Renal pelvis (tissue), 4 donors: ENCODE results near the gene SIX5. TPM values are rescaled to one million over a fixed set of nuclear protein-coding genes. Genes with fewer than 3 reads are reported as not detected.

Experiments
- DNase-seq: peaks from one replicate; pipeline ENCODE4 v3.0.0-alpha.2; 2013
- polyA plus RNA-seq, 3 donors: library from polyadenylated mRNA; unstranded; fragments of 120-200 nt; gene quantifications; one replicate each; pipeline ENCODE4 v1.2.1, GENCODE V29; 2013; ENCODE audit not compliant: insufficient read length in 3 of 3

The SIX5 gene
- polyA plus RNA-seq, 3 donors, result 22.7 to 33.5 (median 31.4) TPM

GRCh38 chr19:45779231-45780145, 10.4 kb upstream of the SIX5 start:
- peak; percentile 70 for DNase-seq

- DNase-seq, result no peak
Observed at GRCh38 chr19:45778010-45778661, 9.1 kb upstream of the SIX5 start.

DNA sequence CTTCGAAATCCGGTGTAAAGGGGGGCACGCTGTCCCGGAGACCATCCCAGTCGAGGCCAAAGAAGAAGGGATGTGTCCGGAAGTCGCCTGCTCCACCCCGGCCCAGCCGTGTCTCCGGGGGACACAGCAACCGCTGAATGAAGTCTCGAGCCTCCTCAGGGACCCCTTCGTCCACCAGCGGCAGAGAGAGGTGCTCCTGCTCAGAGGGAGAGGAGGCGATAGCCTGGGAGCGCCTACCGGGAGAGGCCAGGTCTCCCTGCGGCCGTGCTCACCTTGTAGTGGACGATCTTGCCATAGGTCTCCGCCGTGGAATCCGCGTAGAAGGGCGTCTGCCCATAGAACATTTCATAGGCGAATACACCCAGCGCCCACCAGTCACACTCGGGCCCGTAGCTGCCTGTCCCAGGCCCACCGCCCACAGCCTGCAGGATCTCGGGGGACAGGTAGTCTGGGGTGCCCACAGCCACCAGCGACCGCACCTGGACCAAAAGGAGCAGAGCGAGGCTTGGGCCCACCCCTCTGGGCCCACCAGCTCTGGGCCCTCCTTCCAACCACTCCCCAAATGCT, 8.4 kb upstream of the SIX5 start:
- DNase-seq, result no peak

- DNase-seq, result no peak
Observed at GRCh38 chr19:45774765-45775164, 5.7 kb upstream of the SIX5 start.

DNA sequence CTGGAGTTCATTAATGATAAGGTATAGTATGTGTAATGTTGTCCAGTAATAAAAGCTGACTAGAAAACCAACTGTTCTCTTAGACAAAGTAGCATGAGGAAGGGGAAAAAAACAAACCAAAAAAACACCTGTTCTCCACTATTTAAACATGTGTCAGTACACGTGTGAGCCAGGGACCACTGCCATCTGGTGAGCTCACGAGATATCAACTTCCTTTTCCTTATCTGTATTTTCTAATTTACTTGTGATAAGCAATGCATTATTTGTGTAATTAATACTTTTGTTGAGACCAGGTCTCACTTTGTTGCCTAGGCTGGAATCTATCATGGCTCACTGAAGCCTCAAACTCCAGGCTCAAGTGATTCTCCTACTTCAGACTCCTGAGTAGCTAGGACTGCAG, 4.3 kb upstream of the SIX5 start:
- DNase-seq, result no peak

DNA sequence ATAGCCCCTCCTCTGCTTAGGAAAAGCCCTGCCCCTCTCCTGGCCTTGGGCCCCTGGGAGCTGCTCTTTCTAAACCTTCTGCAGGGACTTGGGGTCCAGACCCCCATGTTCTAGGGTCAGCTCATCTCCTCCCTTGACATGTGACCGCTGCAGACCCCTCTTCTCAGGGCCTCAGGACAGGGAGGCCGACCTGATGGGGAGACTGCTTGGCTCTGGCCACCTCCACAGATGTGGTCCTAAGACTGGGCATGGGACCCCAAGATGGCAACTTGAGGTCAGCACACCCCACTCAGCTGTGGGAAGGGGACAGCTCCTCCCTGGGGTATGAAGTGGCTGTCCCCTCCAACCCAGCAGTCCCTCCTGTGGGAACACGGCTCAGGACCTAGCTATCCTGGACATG, 3.9 kb upstream of the SIX5 start:
- no peak for DNase-seq

DNA sequence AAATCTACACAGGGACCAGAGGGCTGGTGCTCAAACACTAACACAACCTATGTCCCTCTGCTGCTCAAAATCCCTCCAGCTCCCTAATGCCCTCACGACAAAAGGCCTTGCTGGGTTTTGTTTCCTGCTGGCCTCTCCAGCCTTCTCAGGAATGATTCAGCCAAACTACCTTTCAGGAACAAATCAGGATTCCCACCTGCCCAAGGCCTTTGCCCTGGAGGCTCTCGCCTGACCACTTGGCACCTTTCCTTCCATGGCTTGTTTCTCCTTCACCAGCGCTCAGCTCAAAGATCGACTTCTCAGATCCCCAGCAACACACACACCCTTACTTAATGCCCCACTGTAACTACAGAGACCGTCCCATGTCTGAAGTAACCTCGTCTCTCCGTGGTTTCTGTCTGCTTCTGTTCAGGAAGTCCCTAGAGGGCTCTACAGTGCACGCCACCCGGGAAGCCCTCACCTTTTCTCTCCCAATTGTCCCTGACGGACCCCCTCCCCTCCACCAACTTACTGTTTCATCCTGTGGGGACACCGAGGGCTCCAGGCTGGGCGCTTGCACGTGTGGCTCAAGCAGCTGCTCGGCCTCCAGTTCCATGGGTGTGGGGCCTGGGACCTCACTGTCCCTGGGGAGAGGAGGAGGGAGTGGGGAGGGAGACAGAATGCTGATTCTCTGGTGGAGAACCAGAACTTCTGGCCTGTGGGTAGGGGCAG, 3.2 kb upstream of the SIX5 start:
- no peak for DNase-seq

DNA sequence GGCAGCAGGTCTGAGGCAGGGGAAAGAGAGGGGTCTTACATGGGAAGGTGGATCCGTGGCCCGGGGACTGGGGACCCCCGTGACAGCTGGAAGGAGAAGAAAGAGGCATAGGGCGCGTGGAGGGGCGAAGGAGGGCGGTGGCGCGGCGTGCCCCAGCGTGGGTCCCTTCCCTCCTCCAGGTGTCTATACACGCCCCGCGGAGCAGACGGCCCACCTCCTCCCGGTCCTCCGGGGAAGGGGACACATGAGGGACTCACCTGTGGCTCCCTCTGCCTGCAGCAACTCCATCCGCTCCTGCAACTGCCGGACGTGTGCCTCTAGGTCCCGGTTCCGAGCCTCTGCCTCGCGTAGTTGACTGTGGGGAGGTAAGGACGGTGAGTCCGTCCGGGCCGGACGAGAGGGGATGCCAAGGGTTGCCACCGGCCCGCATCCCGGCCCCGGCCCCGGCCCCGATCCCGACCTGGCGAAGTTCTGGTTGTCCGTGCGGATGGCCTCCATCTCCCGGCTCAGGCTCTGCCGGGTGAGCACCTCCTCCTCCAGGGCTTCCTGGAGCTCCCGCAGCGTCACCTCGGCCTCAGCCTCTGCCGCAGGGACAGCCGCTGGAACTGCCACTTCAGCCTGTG, 2.4 kb upstream of the SIX5 start:
- no peak for DNase-seq

DNA sequence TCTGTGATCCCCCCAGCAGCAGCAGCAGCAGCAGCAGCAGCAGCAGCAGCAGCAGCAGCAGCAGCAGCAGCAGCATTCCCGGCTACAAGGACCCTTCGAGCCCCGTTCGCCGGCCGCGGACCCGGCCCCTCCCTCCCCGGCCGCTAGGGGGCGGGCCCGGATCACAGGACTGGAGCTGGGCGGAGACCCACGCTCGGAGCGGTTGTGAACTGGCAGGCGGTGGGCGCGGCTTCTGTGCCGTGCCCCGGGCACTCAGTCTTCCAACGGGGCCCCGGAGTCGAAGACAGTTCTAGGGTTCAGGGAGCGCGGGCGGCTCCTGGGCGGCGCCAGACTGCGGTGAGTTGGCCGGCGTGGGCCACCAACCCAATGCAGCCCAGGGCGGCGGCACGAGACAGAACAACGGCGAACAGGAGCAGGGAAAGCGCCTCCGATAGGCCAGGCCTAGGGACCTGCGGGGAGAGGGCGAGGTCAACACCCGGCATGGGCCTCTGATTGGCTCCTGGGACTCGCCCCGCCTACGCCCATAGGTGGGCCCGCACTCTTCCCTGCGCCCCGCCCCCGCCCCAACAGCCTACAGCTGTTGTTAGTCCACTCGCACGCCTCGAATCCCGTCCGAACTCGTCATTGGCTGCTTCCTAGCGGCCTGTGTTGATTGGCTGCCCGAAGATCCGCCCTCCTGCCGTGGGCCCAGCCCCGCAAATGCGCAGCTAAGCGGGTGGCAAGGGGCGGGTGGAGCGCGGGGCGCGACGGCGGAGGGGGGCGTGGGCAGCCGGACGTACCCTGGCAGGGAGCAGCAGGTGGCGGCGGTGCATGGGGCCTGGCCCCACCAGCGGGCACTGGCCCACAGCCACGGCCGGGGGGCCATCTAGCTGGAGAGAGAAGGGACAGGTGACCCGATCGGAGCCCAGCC, 1.4 kb upstream of the SIX5 start:
- DNase-seq, result peak; percentile 98

DNA sequence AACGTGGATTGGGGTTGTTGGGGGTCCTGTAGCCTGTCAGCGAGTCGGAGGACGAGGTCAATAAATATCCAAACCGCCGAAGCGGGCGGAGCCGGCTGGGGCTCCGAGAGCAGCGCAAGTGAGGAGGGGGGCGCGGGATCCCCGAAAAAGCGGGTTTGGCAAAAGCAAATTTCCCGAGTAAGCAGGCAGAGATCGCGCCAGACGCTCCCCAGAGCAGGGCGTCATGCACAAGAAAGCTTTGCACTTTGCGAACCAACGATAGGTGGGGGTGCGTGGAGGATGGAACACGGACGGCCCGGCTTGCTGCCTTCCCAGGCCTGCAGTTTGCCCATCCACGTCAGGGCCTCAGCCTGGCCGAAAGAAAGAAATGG, 754 bp upstream of the SIX5 start:
- no peak for DNase-seq

- DNase-seq, result no peak
Observed at GRCh38 chr19:45768655-45768983, 433 bp downstream of the SIX5 start.

- peak; percentile 65 for DNase-seq
Observed at GRCh38 chr19:45767881-45768654, 984 bp downstream of the SIX5 start.

DNA sequence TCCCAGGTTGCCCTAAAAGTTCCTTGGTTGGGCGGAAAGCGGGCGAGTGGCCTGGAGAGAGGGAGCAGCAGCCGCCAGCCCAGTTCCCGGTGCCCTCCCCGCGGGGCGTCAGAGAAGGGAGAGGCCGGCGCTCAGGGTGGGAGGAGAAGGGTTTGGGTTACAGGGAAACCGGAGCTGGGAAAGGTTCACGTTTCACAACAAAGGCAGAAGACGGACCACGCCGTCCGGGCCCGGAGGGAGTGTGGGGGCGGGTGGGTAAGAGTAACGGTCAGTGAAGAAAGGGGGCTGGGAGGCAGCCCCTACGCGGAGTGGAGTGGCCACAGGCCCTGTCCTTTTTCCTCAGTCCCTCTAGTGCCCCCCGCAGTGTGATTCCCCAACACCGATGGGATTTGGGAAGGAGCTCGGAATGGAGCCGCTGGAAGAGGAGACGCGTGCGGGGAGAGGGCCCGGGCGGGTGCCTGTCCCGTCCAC, 1.6 kb downstream of the SIX5 start:
- DNase-seq, result peak; percentile 93

GRCh38 chr19:45766869-45767346, 2.1 kb downstream of the SIX5 start:
- no peak for DNase-seq

DNA sequence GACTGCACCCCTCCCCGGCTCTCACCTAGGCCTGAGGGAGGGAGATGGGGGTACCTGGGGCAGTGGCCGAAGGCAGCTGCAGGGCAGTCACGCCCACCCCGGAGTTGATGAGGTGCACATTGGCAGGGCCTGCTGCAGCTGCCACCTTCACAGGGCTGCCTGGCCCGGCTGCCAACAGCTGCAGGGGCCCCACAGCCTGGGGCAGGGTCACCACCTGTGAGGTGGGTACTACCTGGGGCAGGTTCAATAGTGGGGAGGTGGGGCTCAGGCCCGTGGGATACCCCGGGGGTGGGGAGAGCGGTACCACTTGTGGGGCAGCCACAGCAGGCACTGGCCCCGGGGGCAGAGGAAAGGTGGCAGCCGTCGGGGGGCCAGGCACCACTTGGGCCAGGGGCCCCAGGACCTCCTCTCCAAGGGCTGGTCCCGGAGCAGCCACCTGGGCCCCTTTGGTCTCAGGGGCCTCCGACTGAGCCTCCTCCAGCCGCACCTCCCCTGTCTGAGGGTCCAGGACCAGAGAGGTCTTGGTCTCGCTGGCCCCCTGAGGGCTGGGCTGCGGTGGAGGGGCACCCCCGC, 2.7 kb downstream of the SIX5 start:
- DNase-seq, result no peak

DNA sequence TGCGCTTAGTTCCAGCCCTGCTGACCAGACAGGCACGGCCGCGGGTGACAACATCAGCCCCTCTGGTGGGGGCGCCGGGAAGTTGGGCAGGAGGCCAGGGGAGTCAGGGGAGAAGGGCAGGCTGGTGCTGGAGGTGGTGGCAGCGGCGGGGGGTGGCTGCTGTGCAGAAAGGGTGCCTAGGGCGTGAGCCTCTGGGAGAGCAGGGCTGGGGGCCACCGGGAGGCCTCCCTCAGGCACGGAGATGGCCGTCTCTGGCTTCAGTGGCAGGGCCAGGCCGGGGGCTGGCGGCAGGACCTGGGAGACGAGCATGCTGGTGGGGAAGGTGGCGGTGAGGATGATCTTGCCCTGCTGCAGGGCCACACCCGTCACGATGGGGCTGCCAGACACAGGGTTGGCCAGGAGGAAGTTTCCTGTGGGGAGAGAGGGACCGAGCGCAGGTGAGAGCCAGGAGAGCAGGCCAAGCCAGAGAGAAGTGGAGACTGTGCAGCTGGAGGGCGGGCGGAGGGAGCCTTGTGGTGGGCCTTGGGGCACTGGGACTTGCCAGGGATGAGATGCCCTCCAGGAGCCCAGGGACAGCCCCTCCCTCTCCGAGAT, 3.3 kb downstream of the SIX5 start:
- DNase-seq, result no peak

GRCh38 chr19:45764945-45765701, 3.9 kb downstream of the SIX5 start:
- DNase-seq, result no peak

DNA sequence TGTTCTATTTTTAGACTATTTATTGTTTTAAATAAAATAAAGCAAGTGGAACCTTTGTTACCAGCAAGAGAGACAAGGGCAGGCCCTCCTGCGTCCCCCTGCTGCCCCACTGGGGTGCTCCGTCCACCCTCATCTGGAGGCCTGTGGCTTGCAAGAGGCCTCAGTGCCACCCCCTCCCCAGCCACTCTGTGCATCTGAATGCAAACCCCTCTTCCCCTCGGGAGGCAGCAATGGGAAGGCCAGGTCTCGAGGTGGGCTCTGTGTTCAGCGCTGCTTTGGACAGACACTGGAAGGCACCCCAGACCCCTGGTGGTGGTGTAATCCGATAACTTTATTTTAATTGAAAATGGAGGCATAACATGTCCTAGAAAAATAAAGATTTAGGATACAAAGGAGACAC, 4.6 kb downstream of the SIX5 start:
- no peak for DNase-seq
